Panc1 (cell line): ENCODE measurements around the gene USP10. TPM values are rescaled to one million over a fixed set of nuclear protein-coding genes. Genes with fewer than 3 reads are reported as not detected.

Experiments used
- ATAC-seq: fragments of 200-7000 bp; cut with Tn5 transposase; 2 replicates; pipeline ENCODE4 v1.9.1; 2020; ENCODE audit warnings: mild to moderate bottlenecking, moderate library complexity
- BruUV-seq: library from RNA; stranded (reverse); fragments of 400-500 nt; replicated peaks from 2 replicates; lab custom pipeline; 2021; lab: Mats Ljungman, UMichigan
- CTCF ChIA-PET: fragments of 300-600 bp; sonication (Branson Sonifier 250); formaldehyde crosslinking; loops from one replicate; lab custom pipeline; 2022; ENCODE audit warnings: antibody characterized with exemption; lab: Charles Lee
- POLR2A ChIA-PET: fragments of 300-600 bp; sonication (Branson Sonifier 250); formaldehyde crosslinking; loops from one replicate; lab custom pipeline; 2022; ENCODE audit warnings: antibody characterized with exemption; lab: Charles Lee
- DNase-seq: peaks from one replicate; pipeline ENCODE4 v3.0.0-alpha.2; 2010; ENCODE audit warnings: low read depth, low spot score
- H3K27ac ChIP-seq: 2 replicates; pipeline ENCODE4 v1.5.1; 2011; ENCODE audit warnings: mild to moderate bottlenecking, low read length, inconsistent platforms
- H3K27me3 ChIP-seq: fragments of 200-500 bp; sonication (Bioruptor generic); 2 replicates; pipeline ENCODE4 v1.6.0; 2014; ENCODE audit warnings: low read length, inconsistent platforms; ENCODE audit not compliant: control insufficient read depth, insufficient read depth
- H3K36me3 ChIP-seq: fragments of 200-500 bp; sonication (Bioruptor generic); 2 replicates; pipeline ENCODE4 v1.5.1; 2014; ENCODE audit warnings: inconsistent platforms, mild to moderate bottlenecking, low read length, moderate library complexity; ENCODE audit not compliant: control insufficient read depth, insufficient read depth
- H3K4me1 ChIP-seq: 2 replicates; pipeline ENCODE4 v1.5.1; 2011; ENCODE audit warnings: inconsistent platforms, mild to moderate bottlenecking, low read length, moderate library complexity; ENCODE audit not compliant: control insufficient read depth, insufficient read depth
- H3K4me3 ChIP-seq, 2 experiments: 2 replicates each; pipeline ENCODE4 v1.5.1; 2011 to 2012; ENCODE audit warnings: low read depth in 2 of 2, low read length in 2 of 2, mild to moderate bottlenecking in 2 of 2, inconsistent platforms in 1 of 2, moderate library complexity in 1 of 2
- H3K9me3 ChIP-seq: fragments of 200-500 bp; sonication (Bioruptor generic); 2 replicates; pipeline ENCODE4 v1.5.1; 2014; ENCODE audit warnings: low read depth, mild to moderate bottlenecking, inconsistent platforms, low read length, moderate library complexity; ENCODE audit not compliant: control insufficient read depth, insufficient read depth
- POLR2AphosphoS5 ChIP-seq: IDR thresholded peaks from 2 replicates; pipeline ENCODE4 v1.6.1; 2012; ENCODE audit warnings: mild to moderate bottlenecking, low read depth, low read length, moderate library complexity
- REST ChIP-seq, 2 experiments: IDR thresholded peaks; 2 replicates each; pipeline ENCODE4 v1.6.1; 2011 to 2012; ENCODE audit warnings: low read depth in 2 of 2, control low read depth in 1 of 2, low read length in 1 of 2, mild to moderate bottlenecking in 1 of 2, moderate library complexity in 1 of 2; ENCODE audit not compliant: insufficient read depth in 1 of 2
- SIN3A ChIP-seq: IDR thresholded peaks from 2 replicates; pipeline ENCODE4 v1.6.1; 2012; ENCODE audit warnings: low read depth, mild to moderate bottlenecking, low read length, moderate library complexity, borderline replicate concordance; ENCODE audit not compliant: insufficient read depth
- TCF7L2 ChIP-seq: IDR thresholded peaks from 2 replicates; pipeline ENCODE4 v1.6.1; 2011; ENCODE audit warnings: mild to moderate bottlenecking, low read depth, low read length, inconsistent platforms
- in situ Hi-C: cut with HindIII; loops from 2 replicates; pipeline ENCODE4 v1.10.0; 2016; ENCODE audit warnings: low sequenced_read_pairs, low pct_unique_long_range_greater_than_20kb
- intact Hi-C: fragments of 100-400 bp; cut with micrococcal nuclease; formaldehyde crosslinking; loops from one replicate; pipeline ENCODE4 v1.10.0; 2022; ENCODE audit not compliant: unreplicated experiment
- total RNA-seq: library from RNA; stranded (reverse); gene quantifications from one replicate; pipeline ENCODE4 v1.2.1, GENCODE V29; 2021; ENCODE audit not compliant: unreplicated experiment
- TF ChIP-seq, protein P1 (sequence below): fragments of 450-650 bp; IDR thresholded peaks from 2 replicates; pipeline ENCODE4 v1.5.1; 2017; ENCODE audit warnings: mild to moderate bottlenecking

Gene USP10
- total RNA-seq, 1 experiment from 2014 or later, result 77.4 TPM

DNA sequence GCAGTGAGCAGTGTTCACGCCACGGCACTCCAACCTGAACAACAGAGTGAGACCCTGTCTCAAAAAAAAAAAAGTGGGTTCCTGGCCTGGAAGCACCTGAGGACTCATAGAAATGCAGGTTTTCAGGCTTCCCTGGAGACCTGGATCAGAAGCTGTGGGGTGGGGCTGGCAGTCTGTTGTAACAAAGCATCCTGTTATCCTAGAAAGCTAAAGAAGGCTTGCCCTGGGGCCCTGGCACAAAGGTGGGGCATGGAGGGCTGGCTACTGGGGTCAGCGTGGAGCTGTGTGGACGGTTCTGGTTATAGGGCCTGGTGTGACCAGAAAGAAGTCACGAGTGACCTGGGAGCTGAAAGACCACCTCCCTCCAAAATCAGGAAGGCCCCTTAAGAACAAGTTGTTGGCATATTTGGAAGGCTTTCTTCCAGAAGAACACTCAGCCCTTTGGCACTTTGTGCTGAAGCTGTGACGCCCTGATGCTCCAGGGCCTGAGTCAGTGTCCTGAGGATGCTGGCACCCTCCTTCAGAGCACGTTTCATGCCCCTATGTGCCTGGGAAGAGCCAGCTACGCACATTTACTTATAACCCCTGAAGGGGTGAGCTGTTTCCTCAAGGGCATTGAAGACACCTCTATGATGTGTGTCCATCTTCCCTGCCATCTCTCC is 126.2 kb downstream of the USP10 start:
- ChIA-PET POLR2A (no interaction called here), CTCF (interaction anchor here (0.6 to 0.7 kb wide), 2 partner anchors 132 to 172 kb away, joined by 3 read pairs; no protein-coding TSS in a partner anchor)
- no peak overlapping the region for H3K4me3 ChIP-seq
- H3K9me3 ChIP-seq, result no peaks in the 10 kb centered on the region
- H3K4me1 ChIP-seq, result peaks cover 10% of the 10 kb centered on the region
- no peaks in the 10 kb centered on the region for H3K27me3 ChIP-seq
- TF ChIP-seq SIN3A (no peak), POLR2AphosphoS5 (no peak), REST (IDR thresholded peaks at IDR 0.05; ENCODE audit: insufficient read depth in 1 of 2, low read depth in 2 of 2, low read length in 1 of 2) (no peak), TCF7L2 (no peak)
- TF ChIP-seq, protein P1, sequence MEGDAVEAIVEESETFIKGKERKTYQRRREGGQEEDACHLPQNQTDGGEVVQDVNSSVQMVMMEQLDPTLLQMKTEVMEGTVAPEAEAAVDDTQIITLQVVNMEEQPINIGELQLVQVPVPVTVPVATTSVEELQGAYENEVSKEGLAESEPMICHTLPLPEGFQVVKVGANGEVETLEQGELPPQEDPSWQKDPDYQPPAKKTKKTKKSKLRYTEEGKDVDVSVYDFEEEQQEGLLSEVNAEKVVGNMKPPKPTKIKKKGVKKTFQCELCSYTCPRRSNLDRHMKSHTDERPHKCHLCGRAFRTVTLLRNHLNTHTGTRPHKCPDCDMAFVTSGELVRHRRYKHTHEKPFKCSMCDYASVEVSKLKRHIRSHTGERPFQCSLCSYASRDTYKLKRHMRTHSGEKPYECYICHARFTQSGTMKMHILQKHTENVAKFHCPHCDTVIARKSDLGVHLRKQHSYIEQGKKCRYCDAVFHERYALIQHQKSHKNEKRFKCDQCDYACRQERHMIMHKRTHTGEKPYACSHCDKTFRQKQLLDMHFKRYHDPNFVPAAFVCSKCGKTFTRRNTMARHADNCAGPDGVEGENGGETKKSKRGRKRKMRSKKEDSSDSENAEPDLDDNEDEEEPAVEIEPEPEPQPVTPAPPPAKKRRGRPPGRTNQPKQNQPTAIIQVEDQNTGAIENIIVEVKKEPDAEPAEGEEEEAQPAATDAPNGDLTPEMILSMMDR, result no peak
- in situ Hi-C loops, result no loop called here
- intact Hi-C loops, result no loop called here
- no peak for DNase-seq
- no TSS peak for BruUV-seq
- no peak for ATAC-seq
- no peaks in the 10 kb centered on the region for H3K36me3 ChIP-seq
- no peak overlapping the region for H3K27ac ChIP-seq

DNA sequence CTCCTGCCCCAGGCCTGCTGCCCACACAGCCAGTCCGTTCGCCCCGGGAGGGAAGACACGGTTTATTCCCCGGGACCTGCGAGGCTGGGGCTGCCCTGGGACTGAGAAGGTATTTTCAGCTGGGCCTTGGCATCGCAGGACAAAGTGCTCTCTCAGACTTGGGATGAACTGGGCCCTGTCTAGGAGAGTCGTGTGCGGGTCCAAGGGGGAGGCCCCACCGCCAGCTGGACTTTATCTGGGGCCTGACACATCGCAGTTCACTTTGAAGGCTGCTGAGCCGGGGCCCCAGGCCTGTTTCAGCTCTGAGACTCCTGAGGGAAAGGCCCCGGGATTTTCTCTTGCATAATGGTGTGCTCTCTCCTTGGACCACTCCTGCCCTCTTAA is 126.8 kb downstream of the USP10 start:
- CTCF ChIA-PET, result interaction anchor here (0.7 kb wide), 1 partner anchor 131 kb away, joined by 3 read pairs; no protein-coding TSS in a partner anchor

More for the DNA sequence above, 126.8 kb downstream of the USP10 start:
- DNase-seq (no peak), ATAC-seq (no peak)
- TF ChIP-seq REST (IDR thresholded peaks at IDR 0.05; ENCODE audit: insufficient read depth in 1 of 2, low read depth in 2 of 2, low read length in 1 of 2), result no peak
- no peak for TF ChIP-seq SIN3A
- TF ChIP-seq TCF7L2, result no peak
- TF ChIP-seq POLR2AphosphoS5, result no peak
- TF ChIP-seq, protein P1, result no peak
- intact Hi-C loops (no loop called here), in situ Hi-C loops (no loop called here)
- H3K4me3 ChIP-seq, result no peak overlapping the region
- H3K27me3 ChIP-seq, result no peaks in the 10 kb centered on the region
- H3K9me3 ChIP-seq, result no peaks in the 10 kb centered on the region
- no TSS peak for BruUV-seq
- no peaks in the 10 kb centered on the region for H3K36me3 ChIP-seq
- H3K4me1 ChIP-seq, result peaks cover 7% of the 10 kb centered on the region
- H3K27ac ChIP-seq, result no peak overlapping the region
- POLR2A ChIA-PET, result interaction anchor here (0.6 kb wide), 1 partner anchor 359 kb away, joined by 3 read pairs; no protein-coding TSS in a partner anchor
